Hepatocyte (in vitro differentiated cells): ENCODE results near the gene SYPL2. TPM values are rescaled to one million over a fixed set of nuclear protein-coding genes. Genes with fewer than 3 reads are reported as not detected.
"Not testable (repeated sequence)": the region's sequence is repeated elsewhere in the genome, so short reads cannot be mapped to it uniquely, and the experiment has no call there.

Source experiments
- DNase-seq: peaks from one replicate; pipeline ENCODE4 v3.0.0-alpha.2; 2016; ENCODE audit warnings: low spot score
- H2AFZ ChIP-seq: fragments of 200-600 bp; sonication (generic); 2 replicates; pipeline ENCODE4 v1.6.0; 2016; ENCODE audit warnings: antibody characterized with exemption, mild to moderate bottlenecking
- H3K27ac ChIP-seq: fragments of 200-600 bp; sonication (generic); 2 replicates; pipeline ENCODE4 v1.5.1; 2016; ENCODE audit warnings: mild to moderate bottlenecking
- H3K27me3 ChIP-seq: fragments of 200-600 bp; sonication (generic); 2 replicates; pipeline ENCODE4 v1.6.1; 2016
- H3K36me3 ChIP-seq: fragments of 200-600 bp; sonication (generic); replicated peaks from 2 replicates; pipeline ENCODE4 v1.5.1; 2016; ENCODE audit warnings: low read depth; ENCODE audit not compliant: insufficient read depth
- H3K4me1 ChIP-seq: fragments of 200-600 bp; sonication (generic); 2 replicates; pipeline ENCODE4 v1.5.1; 2016; ENCODE audit warnings: mild to moderate bottlenecking, moderate library complexity; ENCODE audit not compliant: insufficient read depth
- H3K4me2 ChIP-seq: fragments of 200-600 bp; sonication (generic); 2 replicates; pipeline ENCODE4 v1.6.0; 2016
- H3K4me3 ChIP-seq: fragments of 200-600 bp; sonication (generic); 2 replicates; pipeline ENCODE4 v1.5.1; 2016; ENCODE audit warnings: mild to moderate bottlenecking
- H3K79me2 ChIP-seq: fragments of 200-600 bp; sonication (generic); 2 replicates; pipeline ENCODE4 v1.6.0; 2017; ENCODE audit warnings: mild to moderate bottlenecking
- H3K9me2 ChIP-seq: fragments of 200-600 bp; sonication (generic); replicated peaks from 2 replicates; pipeline ENCODE4 v1.6.0; 2017; ENCODE audit warnings: mild to moderate bottlenecking; ENCODE audit not compliant: insufficient read depth
- H3K9me3 ChIP-seq: fragments of 200-600 bp; sonication (generic); 2 replicates; pipeline ENCODE4 v1.5.1; 2016; ENCODE audit warnings: low read depth, mild to moderate bottlenecking
- H4K20me1 ChIP-seq: fragments of 200-600 bp; sonication (generic); 2 replicates; pipeline ENCODE4 v1.6.0; 2016; ENCODE audit warnings: mild to moderate bottlenecking; ENCODE audit not compliant: insufficient read depth, poor library complexity, severe bottlenecking
- CTCF ChIP-seq: fragments of 200-600 bp; sonication (generic); IDR thresholded peaks from 2 replicates; pipeline ENCODE4 v1.5.1; 2016; ENCODE audit warnings: antibody characterized with exemption, mild to moderate bottlenecking; ENCODE audit not compliant: poor library complexity
- EZH2 ChIP-seq: fragments of 200-600 bp; sonication (generic); IDR thresholded peaks from 2 replicates; pipeline ENCODE4 v1.6.1; 2016; ENCODE audit warnings: antibody characterized with exemption, mild to moderate bottlenecking, borderline replicate concordance
- EZH2phosphoT487 ChIP-seq: fragments of 200-600 bp; sonication (generic); IDR thresholded peaks from one replicate; pipeline ENCODE4 v1.6.1; 2018; ENCODE audit warnings: antibody characterized with exemption, mild to moderate bottlenecking, low read depth, moderate library complexity; ENCODE audit not compliant: unreplicated experiment, severe bottlenecking
- WGBS: methylation state at CpG from one replicate; pipeline ENCODE4 v1.1.6; 2016; ENCODE audit warnings: low lambda C conversion rate; ENCODE audit errors: missing lambda C conversion rate; 5-methylcytosine and 5-hydroxymethylcytosine counted together
- polyA plus RNA-seq: library from polyadenylated mRNA; unstranded; fragments of >200 nt; fragmentation: Nextera tagmentation; extraction: Ambion mirVana; gene quantifications from 2 replicates; pipeline ENCODE4 v1.2.1, GENCODE V29; 2016
- total RNA-seq: library from RNA; depleted of rRNA; stranded (reverse); fragments of >200 nt; gene quantifications from 2 replicates; pipeline ENCODE4 v1.2.3, GENCODE V29; 2014

The SYPL2 gene
- total and polyA plus RNA-seq, 2 experiments from 2014 or later, result 2.0 to 3.0 TPM

DNA sequence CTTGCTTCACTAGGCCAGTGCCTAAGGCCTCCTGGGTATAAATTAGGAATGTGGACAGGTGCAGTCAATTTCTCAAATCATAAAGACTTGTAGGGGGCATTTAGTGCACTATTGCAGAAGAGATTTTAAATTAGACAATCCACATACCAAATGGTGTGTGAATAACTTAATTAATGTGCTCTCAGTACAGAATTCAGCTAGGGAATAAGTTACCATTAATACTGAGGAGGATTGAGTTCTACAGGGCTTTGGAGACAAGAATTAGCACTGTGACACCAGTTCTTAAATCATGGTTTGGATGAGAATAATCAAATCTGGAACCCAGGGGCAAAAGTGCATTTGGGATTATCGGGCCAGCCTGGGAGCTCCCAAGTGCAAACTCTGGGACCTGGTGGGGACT lies 1.7 kb downstream of the SYPL2 start:
- WGBS, result 80% methylated on average over 1 of the region's 1 CpG

DNA sequence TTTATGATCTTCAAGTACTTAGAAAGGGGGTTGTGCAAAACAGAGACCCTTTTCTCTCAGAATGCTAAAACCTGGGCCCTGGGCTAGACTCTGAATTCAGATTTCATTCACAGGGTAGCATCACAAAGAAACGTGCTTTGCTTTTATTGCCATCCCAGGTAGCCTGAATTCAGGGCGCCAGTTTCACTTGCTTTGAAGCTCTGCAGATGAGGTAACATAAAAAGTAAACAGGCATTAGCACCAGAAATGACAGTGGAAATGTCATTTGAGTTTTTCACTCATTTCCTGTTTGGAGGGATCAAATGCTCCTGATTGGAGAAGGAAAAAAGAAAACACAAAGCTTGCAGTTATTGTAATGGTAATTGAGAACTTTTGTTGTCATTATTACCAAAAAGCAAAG lies 2.6 kb downstream of the SYPL2 start:
- no peak overlapping the region for H3K4me2 ChIP-seq
- H3K27me3 ChIP-seq, result peaks cover 85% of the 10 kb centered on the region

More for the DNA sequence above, 1.7 kb downstream of the SYPL2 start:
- Histone ChIP-seq H3K27ac (no peak overlapping the region), H3K4me1 (peaks cover 4% of the 10 kb centered on the region), H3K9me3 (no peaks in the 10 kb centered on the region), H3K9me2 (no peaks in the 10 kb centered on the region), H2AFZ (no peak overlapping the region), H3K36me3 (no peaks in the 10 kb centered on the region), H4K20me1 (no peaks in the 10 kb centered on the region), H3K79me2 (no peaks in the 10 kb centered on the region), H3K4me3 (no peak overlapping the region), H3K27me3 (peaks cover 93% of the 10 kb centered on the region), H3K4me2 (no peak overlapping the region)
- DNase-seq, result no peak
- TF ChIP-seq CTCF, result no peak
- TF ChIP-seq EZH2phosphoT487, result no peak
- no peak for TF ChIP-seq EZH2

DNA sequence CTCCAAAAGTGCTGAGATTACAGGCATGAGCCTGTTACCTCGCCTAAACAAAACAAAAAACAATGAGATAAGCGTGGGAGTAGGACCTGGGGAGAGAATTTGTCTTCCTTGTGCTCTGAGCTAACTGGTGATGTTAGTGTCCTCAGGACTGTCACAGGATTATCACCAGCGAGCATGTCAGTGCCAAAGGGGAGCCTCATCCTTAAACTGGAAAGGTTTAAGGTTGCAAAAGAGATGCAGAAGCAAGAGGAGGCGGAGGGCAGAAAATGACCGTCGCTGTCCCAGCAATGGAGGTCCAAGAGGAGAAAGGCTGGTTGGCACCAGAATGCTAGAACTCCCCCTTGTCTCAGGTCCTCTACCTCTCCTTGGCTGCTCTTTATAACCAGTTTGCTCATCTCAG lies 3.9 kb downstream of the SYPL2 start:
- Histone ChIP-seq H3K4me1 (peaks cover 4% of the 10 kb centered on the region), H3K79me2 (no peaks in the 10 kb centered on the region), H4K20me1 (no peaks in the 10 kb centered on the region), H3K4me2 (no peak overlapping the region), H2AFZ (no peak overlapping the region), H3K9me3 (no peaks in the 10 kb centered on the region), H3K27ac (no peak overlapping the region), H3K36me3 (no peaks in the 10 kb centered on the region), H3K4me3 (no peak overlapping the region), H3K9me2 (no peaks in the 10 kb centered on the region), H3K27me3 (peaks cover 76% of the 10 kb centered on the region)
- DNase-seq, result no peak
- TF ChIP-seq EZH2phosphoT487, result no peak
- TF ChIP-seq EZH2, result no peak
- TF ChIP-seq CTCF, result no peak
- WGBS, result 61% methylated on average over 6 of the region's 6 CpGs

More for the DNA sequence above, 2.6 kb downstream of the SYPL2 start:
- H2AFZ ChIP-seq, result no peak overlapping the region
- DNase-seq, result no peak
- no peaks in the 10 kb centered on the region for H3K9me3 ChIP-seq
- H3K4me3 ChIP-seq, result no peak overlapping the region
- no peaks in the 10 kb centered on the region for H3K79me2 ChIP-seq
- no peaks in the 10 kb centered on the region for H3K36me3 ChIP-seq
- TF ChIP-seq EZH2, result no peak
- TF ChIP-seq CTCF, result no peak
- TF ChIP-seq EZH2phosphoT487, result no peak
- no peaks in the 10 kb centered on the region for H4K20me1 ChIP-seq
- H3K4me1 ChIP-seq, result peaks cover 4% of the 10 kb centered on the region
- 23% methylated on average over 2 of the region's 2 CpGs for WGBS
- no peak overlapping the region for H3K27ac ChIP-seq
- H3K9me2 ChIP-seq, result no peaks in the 10 kb centered on the region

- DNase-seq, result no peak
- WGBS, result 57% methylated on average over 3 of the region's 3 CpGs
- H3K9me3 ChIP-seq, result no peaks in the 10 kb centered on the region
- TF ChIP-seq CTCF, result no peak
- TF ChIP-seq EZH2phosphoT487, result no peak
- TF ChIP-seq EZH2, result no peak
- H4K20me1 ChIP-seq, result no peaks in the 10 kb centered on the region
- no peaks in the 10 kb centered on the region for H3K4me1 ChIP-seq
- peaks cover 54% of the 10 kb centered on the region for H3K27me3 ChIP-seq
- no peak overlapping the region for H3K4me2 ChIP-seq
- H2AFZ ChIP-seq, result no peak overlapping the region
- no peaks in the 10 kb centered on the region for H3K36me3 ChIP-seq
- no peaks in the 10 kb centered on the region for H3K9me2 ChIP-seq
- H3K79me2 ChIP-seq, result no peaks in the 10 kb centered on the region
- no peak overlapping the region for H3K4me3 ChIP-seq
- H3K27ac ChIP-seq, result no peak overlapping the region
Observed at GRCh38 chr1:109472779-109473178, 6.4 kb downstream of the SYPL2 start.

GRCh38 chr1:109473284-109474057 lies 7.1 kb downstream of the SYPL2 start:
- peaks cover 47% of the 10 kb centered on the region for H3K27me3 ChIP-seq
- not testable (repeated sequence) for DNase-seq, H3K4me1 ChIP-seq, H3K79me2 ChIP-seq, H3K4me2 ChIP-seq, H3K9me2 ChIP-seq, H3K4me3 ChIP-seq, H3K27ac ChIP-seq, H3K36me3 ChIP-seq, H3K9me3 ChIP-seq, H4K20me1 ChIP-seq, H2AFZ ChIP-seq
- WGBS, result 83% methylated on average over 12 of the region's 12 CpGs
